HL-60 (cell line): ENCODE results near the gene ZMPSTE24.

Source experiments
- DNase-seq, 2 experiments: peaks; one replicate each; pipeline ENCODE4 v3.0.0-alpha.2; 2010 to 2020; ENCODE audit warnings: low read depth in 1 of 2, low spot score in 1 of 2
- H3K27ac ChIP-seq: fragments of 250-450 bp; sonication (Bioruptor Pico); replicated peaks from 2 replicates; pipeline ENCODE4 v1.5.1; 2020; ENCODE audit warnings: mild to moderate bottlenecking, moderate library complexity
- H3K27me3 ChIP-seq: fragments of 250-450 bp; sonication (Bioruptor Pico); 2 replicates; pipeline ENCODE4 v1.5.1; 2021; ENCODE audit warnings: mild to moderate bottlenecking, moderate library complexity; ENCODE audit not compliant: insufficient read depth, poor library complexity, severe bottlenecking
- H3K4me3 ChIP-seq: replicated peaks from 2 replicates; pipeline ENCODE4 v1.5.1; 2011; ENCODE audit warnings: mild to moderate bottlenecking, control low read depth, low read length; ENCODE audit not compliant: insufficient read depth
- GABPA ChIP-seq: IDR thresholded peaks from 2 replicates; pipeline ENCODE4 v1.6.1; 2012; ENCODE audit warnings: low read depth
- POLR2AphosphoS5 ChIP-seq: IDR thresholded peaks from 2 replicates; pipeline ENCODE4 v1.6.1; 2012; ENCODE audit warnings: low read depth
- SPI1 ChIP-seq: IDR thresholded peaks from 2 replicates; pipeline ENCODE4 v1.6.1; 2012; ENCODE audit warnings: low read depth, mild to moderate bottlenecking, borderline replicate concordance
- TF ChIP-seq, protein P1 (sequence below): IDR thresholded peaks from 2 replicates; pipeline ENCODE4 v1.6.1; 2012; ENCODE audit warnings: low read depth; ENCODE audit not compliant: insufficient replicate concordance
- TF ChIP-seq, protein P2 (sequence below): IDR thresholded peaks from one replicate; pipeline ENCODE4 v1.5.1; 2011; ENCODE audit warnings: low read length, control low read depth, inconsistent platforms; ENCODE audit not compliant: insufficient read depth

Gene ZMPSTE24

DNA sequence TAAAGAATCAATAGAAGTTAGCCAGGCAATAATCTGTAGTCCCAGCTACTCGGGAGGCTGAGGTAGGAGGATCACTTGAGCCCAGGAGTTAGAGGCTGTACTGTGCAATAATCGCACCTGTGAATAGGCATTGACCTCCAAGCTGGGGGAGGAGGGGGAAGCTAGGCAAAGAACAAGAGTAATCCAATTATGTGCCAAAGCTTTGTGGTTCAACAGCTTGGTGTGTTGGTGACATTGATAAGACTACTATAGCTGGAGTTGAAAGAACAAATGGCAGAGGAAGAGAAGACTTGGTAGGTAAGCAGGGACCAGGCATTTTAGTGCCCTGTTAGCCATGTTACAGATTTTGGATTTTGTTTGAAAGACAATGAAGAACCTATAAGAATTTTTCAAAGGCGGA lies 12.3 kb upstream of the ZMPSTE24 start:
- TF ChIP-seq SPI1: no peak
- no peak for TF ChIP-seq POLR2AphosphoS5
- TF ChIP-seq, protein P1, sequence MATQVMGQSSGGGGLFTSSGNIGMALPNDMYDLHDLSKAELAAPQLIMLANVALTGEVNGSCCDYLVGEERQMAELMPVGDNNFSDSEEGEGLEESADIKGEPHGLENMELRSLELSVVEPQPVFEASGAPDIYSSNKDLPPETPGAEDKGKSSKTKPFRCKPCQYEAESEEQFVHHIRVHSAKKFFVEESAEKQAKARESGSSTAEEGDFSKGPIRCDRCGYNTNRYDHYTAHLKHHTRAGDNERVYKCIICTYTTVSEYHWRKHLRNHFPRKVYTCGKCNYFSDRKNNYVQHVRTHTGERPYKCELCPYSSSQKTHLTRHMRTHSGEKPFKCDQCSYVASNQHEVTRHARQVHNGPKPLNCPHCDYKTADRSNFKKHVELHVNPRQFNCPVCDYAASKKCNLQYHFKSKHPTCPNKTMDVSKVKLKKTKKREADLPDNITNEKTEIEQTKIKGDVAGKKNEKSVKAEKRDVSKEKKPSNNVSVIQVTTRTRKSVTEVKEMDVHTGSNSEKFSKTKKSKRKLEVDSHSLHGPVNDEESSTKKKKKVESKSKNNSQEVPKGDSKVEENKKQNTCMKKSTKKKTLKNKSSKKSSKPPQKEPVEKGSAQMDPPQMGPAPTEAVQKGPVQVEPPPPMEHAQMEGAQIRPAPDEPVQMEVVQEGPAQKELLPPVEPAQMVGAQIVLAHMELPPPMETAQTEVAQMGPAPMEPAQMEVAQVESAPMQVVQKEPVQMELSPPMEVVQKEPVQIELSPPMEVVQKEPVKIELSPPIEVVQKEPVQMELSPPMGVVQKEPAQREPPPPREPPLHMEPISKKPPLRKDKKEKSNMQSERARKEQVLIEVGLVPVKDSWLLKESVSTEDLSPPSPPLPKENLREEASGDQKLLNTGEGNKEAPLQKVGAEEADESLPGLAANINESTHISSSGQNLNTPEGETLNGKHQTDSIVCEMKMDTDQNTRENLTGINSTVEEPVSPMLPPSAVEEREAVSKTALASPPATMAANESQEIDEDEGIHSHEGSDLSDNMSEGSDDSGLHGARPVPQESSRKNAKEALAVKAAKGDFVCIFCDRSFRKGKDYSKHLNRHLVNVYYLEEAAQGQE: no peak
- H3K4me3 ChIP-seq: no peak overlapping the region
- DNase-seq: no peak
- no peak overlapping the region for H3K27ac ChIP-seq
- H3K27me3 ChIP-seq: no peaks in the 10 kb centered on the region

DNA sequence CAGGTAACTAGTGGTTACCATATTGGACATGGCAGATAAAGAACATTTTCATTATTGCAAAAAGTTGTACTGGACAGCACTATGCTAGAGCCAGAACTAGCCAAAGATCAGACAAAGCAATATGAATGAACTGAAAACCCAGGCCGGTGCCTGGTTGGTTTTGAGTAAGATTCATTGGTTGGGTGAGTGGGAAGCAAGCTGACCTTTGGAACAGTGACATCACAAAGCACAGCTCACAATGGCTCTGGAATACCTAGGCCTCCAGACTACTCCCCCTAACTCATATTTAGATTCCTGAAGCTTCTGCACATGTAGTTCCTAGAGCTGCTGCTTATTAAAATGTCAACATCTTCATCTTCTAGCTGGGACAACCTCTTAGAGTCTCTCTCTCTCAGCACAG lies 10.4 kb upstream of the ZMPSTE24 start, which contains the start of gene TMCO2:
TMCO2 (plus strand) TSS at position 283 of the 400 bp plus-strand sequence; CDS start at position 340, 57 bp downstream.
- H3K27ac ChIP-seq: no peak within 1 kb of the TSS
- TF ChIP-seq, protein P2, sequence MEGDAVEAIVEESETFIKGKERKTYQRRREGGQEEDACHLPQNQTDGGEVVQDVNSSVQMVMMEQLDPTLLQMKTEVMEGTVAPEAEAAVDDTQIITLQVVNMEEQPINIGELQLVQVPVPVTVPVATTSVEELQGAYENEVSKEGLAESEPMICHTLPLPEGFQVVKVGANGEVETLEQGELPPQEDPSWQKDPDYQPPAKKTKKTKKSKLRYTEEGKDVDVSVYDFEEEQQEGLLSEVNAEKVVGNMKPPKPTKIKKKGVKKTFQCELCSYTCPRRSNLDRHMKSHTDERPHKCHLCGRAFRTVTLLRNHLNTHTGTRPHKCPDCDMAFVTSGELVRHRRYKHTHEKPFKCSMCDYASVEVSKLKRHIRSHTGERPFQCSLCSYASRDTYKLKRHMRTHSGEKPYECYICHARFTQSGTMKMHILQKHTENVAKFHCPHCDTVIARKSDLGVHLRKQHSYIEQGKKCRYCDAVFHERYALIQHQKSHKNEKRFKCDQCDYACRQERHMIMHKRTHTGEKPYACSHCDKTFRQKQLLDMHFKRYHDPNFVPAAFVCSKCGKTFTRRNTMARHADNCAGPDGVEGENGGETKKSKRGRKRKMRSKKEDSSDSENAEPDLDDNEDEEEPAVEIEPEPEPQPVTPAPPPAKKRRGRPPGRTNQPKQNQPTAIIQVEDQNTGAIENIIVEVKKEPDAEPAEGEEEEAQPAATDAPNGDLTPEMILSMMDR: no peak
- TF ChIP-seq SPI1 (no peak), GABPA (no peak), POLR2AphosphoS5 (no peak)
- TF ChIP-seq, protein P1: no peak
- no peak for DNase-seq
- no peak within 1 kb of the TSS for H3K4me3 ChIP-seq
- no peaks in the 10 kb centered on the region for H3K27me3 ChIP-seq

DNA sequence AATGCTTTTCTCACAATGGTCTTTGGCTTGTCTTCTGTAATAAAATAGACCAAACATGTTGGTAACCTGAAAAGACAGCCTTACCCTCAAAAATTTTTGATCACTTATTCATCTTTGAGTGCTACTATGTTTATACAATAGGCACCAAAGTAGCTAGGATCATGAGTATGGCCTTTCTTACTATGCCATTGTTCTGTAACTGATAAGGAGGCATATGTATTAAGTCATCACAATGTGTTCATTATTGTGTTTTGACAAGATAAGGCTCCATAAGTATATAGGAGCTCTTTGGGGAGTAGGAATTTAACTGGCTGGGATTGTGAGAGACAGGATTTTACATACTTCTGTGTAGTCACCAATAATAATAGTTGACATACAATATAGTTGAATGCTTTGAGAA lies 9.6 kb upstream of the ZMPSTE24 start:
- TF ChIP-seq, protein P2: no peak
- TF ChIP-seq POLR2AphosphoS5 (no peak), SPI1 (no peak), GABPA (no peak)
- TF ChIP-seq, protein P1: no peak
- Histone ChIP-seq H3K27me3 (no peaks in the 10 kb centered on the region), H3K4me3 (no peak overlapping the region), H3K27ac (no peak overlapping the region)
- DNase-seq: no peak
